Uterus (tissue), 4 donors: ENCODE data around the gene SCN7A. TPM values are rescaled to one million over a fixed set of nuclear protein-coding genes. Genes with fewer than 3 reads are reported as not detected.
"Not testable (repeated sequence)": the region's sequence is repeated elsewhere in the genome, so short reads cannot be mapped to it uniquely, and the experiment has no call there.

Source experiments
- DNase-seq, 2 donors: peaks; one replicate each; pipeline ENCODE4 v3.0.0-alpha.2; 2019 to 2020
- H3K27ac ChIP-seq, 2 donors: fragments of 200-600 bp; sonication (generic); 1 replicate in 1 of 2; 2 replicates in 1 of 2; pipeline ENCODE4 v1.5.1; 2016 to 2018
- H3K27me3 ChIP-seq, 2 donors: fragments of 200-600 bp; sonication (generic); one replicate each; pipeline ENCODE4 v1.5.1; 2018 to 2019; ENCODE audit warnings: control low read depth in 1 of 2
- H3K36me3 ChIP-seq, 2 donors: fragments of 200-600 bp; sonication (generic); one replicate each; pipeline ENCODE4 v1.5.1; 2019; ENCODE audit warnings: control low read depth in 1 of 2
- H3K4me1 ChIP-seq, 2 donors: fragments of 200-600 bp; sonication (generic); one replicate each; pipeline ENCODE4 v1.5.1; 2018 to 2019; ENCODE audit warnings: control low read depth in 1 of 2
- H3K4me3 ChIP-seq, 2 donors: fragments of 200-600 bp; sonication (generic); 1 replicate in 1 of 2; 2 replicates in 1 of 2; pipeline ENCODE4 v1.5.1; 2018 to 2019; ENCODE audit warnings: mild to moderate bottlenecking in 1 of 2
- H3K9me3 ChIP-seq, 2 donors: fragments of 200-600 bp; sonication (generic); one replicate each; pipeline ENCODE4 v1.5.1; 2019; ENCODE audit warnings: control low read depth in 1 of 2
- CTCF ChIP-seq, 4 experiments: fragments of 200-600 bp in 2 of 4; fragments of 450-650 bp in 2 of 4; sonication (generic) in 2 of 4; IDR thresholded peaks; one replicate each; pipeline ENCODE4 v1.5.1; 2016 to 2019; ENCODE audit warnings: antibody characterized with exemption in 4 of 4, mild to moderate bottlenecking in 2 of 4, moderate library complexity in 1 of 4
- POLR2A ChIP-seq, 2 donors: fragments of 450-650 bp; IDR thresholded peaks; one replicate each; pipeline ENCODE4 v1.6.1; 2016; ENCODE audit warnings: antibody characterized with exemption in 2 of 2, mild to moderate bottlenecking in 1 of 2, moderate library complexity in 1 of 2
- intact Hi-C: fragments of 100-400 bp; cut with DNase I; formaldehyde crosslinking; loops from one replicate; pipeline ENCODE4 v1.15.1; 2023; ENCODE audit warnings: low total_unique reads
- total RNA-seq, 4 donors: library from RNA; depleted of rRNA in 3 of 4; stranded (reverse); fragments of >200 nt in 3 of 4; gene quantifications; one replicate each; pipeline versions ENCODE4 v1.1.0 to v1.2.4, GENCODE V29; 2014 to 2023
- donor health status: DM: yes; HTN: yes; CAD: no.

SCN7A gene
- total RNA-seq, 4 donors from 2014 or later, result 40.0 to 74.1 (median 48.4) TPM

DNA sequence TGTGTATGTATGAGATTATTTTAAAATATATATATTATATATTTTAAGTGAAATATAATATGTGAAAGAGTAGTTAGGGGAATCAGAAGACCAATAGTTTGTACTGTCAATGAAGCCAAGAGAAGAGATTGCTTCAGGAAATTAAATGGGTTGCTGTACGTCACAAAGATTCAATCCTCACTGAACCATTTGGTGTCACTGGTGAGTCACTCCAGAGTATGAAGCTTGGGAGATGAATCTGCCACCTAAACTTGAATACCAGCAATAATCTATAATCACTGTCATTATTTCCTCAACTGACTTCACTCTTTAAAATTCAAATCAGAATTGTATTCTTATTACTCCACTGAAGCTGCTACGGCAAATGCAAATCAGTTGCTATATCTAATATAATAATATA is 76.4 kb downstream of the SCN7A start:
- no peak overlapping the region for H3K27ac ChIP-seq
- H3K9me3 ChIP-seq, result no peaks in the 10 kb centered on the region
- H3K4me1 ChIP-seq, result no peaks in the 10 kb centered on the region
- peaks cover 0 to 3% of the 10 kb centered on the region in 2 donors for H3K27me3 ChIP-seq
- no peak for DNase-seq
- no peaks in the 10 kb centered on the region for H3K36me3 ChIP-seq
- intact Hi-C loops, result no loop called here
- no peak for TF ChIP-seq CTCF (IDR thresholded peaks at IDR 0.05)
- TF ChIP-seq POLR2A (IDR thresholded peaks at IDR 0.05), result no peak
- H3K4me3 ChIP-seq, result no peak overlapping the region

DNA sequence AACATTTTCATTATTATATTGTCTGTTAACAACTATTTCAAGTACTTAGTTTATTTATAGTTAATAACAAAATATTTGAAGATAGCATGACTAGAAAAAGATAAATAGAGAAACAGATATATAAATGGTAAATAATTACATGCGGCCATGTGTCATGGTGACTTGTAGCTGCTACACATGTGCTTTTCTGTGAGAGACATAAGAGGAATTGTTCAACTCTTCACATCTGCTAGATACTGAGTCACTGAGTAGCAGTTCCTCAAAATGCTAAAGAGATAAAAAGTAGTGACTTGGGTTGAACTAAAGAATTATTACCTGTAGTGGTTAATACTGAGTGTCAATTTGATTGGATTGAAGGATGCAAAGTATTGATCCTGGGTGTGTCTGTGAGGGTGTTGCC is 80.8 kb downstream of the SCN7A start:
- H3K36me3 ChIP-seq, result no peaks in the 10 kb centered on the region
- H3K9me3 ChIP-seq, result no peaks in the 10 kb centered on the region
- H3K27ac ChIP-seq, result no peak overlapping the region
- intact Hi-C loops, result no loop called here
- H3K27me3 ChIP-seq, result no peaks in the 10 kb centered on the region
- TF ChIP-seq POLR2A (IDR thresholded peaks at IDR 0.05), result no peak
- TF ChIP-seq CTCF (IDR thresholded peaks at IDR 0.05), result no peak
- no peak for DNase-seq
- H3K4me3 ChIP-seq, result no peak overlapping the region
- no peaks in the 10 kb centered on the region for H3K4me1 ChIP-seq

DNA sequence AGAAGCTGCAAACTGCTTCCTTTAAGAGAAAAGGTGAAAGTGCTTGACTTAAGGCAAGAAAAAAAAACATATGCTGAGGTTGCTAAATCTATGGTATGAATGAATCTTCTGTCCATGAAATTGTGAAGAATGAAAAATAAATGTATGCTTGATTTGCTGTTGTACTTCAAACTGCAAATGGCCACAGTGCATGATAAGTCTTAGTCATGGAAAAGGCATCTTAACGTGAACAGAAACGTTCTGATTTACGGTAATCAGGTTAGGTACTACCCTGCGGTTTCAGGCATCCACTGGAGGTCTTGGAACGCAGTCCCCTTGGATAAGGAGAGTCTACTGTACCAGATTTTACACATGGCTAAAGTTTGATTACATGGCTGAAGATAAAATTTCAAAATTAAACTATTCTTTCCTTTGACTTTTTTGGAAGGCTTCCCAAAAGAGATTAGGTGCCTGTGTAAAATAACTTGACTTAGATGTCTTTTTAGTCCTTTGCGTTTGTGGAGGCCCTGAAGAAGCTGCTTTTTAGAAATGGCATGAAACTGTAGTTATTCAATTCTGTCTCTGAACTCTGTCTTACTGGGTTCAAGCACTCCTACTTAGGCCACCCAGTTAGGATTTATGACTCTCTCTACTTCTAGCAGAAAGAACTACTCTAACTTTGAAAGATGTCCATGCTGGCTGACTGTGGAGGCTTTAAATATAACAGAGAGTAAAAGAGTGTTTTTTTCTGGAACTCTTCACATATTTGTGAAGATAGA is 82.4 kb downstream of the SCN7A start:
- H3K27ac ChIP-seq, result no peak overlapping the region
- H3K27me3 ChIP-seq, result no peaks in the 10 kb centered on the region
- H3K36me3 ChIP-seq, result no peaks in the 10 kb centered on the region
- no peaks in the 10 kb centered on the region for H3K4me1 ChIP-seq
- no peaks in the 10 kb centered on the region for H3K9me3 ChIP-seq
- DNase-seq, result no peak
- H3K4me3 ChIP-seq, result no peak overlapping the region
- TF ChIP-seq POLR2A (IDR thresholded peaks at IDR 0.05) (no peak), CTCF (IDR thresholded peaks at IDR 0.05) (no peak)
- intact Hi-C loops, result no loop called here

- H3K27me3 ChIP-seq, result no peaks in the 10 kb centered on the region
- H3K27ac ChIP-seq, result no peak overlapping the region
- H3K9me3 ChIP-seq, result no peaks in the 10 kb centered on the region
- H3K36me3 ChIP-seq, result no peaks in the 10 kb centered on the region
- DNase-seq, result no peak
- H3K4me1 ChIP-seq, result no peaks in the 10 kb centered on the region
- intact Hi-C loops, result no loop called here
- H3K4me3 ChIP-seq, result no peak overlapping the region
- no peak for TF ChIP-seq CTCF (IDR thresholded peaks at IDR 0.05)
- no peak for TF ChIP-seq POLR2A (IDR thresholded peaks at IDR 0.05)
Measured at GRCh38 chr2:166410828-166411472, 83.1 kb downstream of the SCN7A start.

DNA sequence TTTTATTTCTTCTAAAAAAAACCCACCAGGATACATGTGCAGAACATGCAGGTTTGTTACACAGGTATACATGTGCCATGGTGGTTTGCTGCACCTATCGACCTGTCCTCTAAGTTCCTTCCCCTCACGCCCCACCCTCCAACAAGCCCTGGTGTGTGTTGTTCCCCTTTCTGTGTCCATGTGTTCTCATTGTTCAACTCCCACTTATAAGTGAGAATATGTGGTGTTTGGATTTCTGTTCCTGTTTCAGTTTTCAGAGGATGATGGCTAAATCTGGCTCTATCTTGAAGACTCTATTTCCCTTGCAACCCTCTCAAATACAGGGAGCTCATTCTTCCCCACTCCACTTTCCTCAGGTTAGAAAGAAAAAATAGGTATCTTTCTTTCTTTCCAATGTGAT is 86.3 kb downstream of the SCN7A start:
- intact Hi-C loops, DNase-seq: not testable (repeated sequence)

More for the DNA sequence above, 86.3 kb downstream of the SCN7A start:
- not testable (repeated sequence) for H3K27me3 ChIP-seq, H3K4me3 ChIP-seq, H3K27ac ChIP-seq, H3K36me3 ChIP-seq, H3K4me1 ChIP-seq, H3K9me3 ChIP-seq
